CD4-positive, alpha-beta memory T cell (primary cell): Measurements from ENCODE around the gene EEFSEC. TPM values are rescaled to one million over a fixed set of nuclear protein-coding genes. Genes with fewer than 3 reads are reported as not detected.

ENCODE experiments used
- CTCF ChIA-PET: fragments of 350-600 bp; sonication (Branson Sonifier 250); formaldehyde crosslinking; loops from one replicate; lab custom pipeline; 2021; ENCODE audit warnings: inconsistent platforms; ENCODE audit not compliant: partially characterized antibody; lab: Charles Lee
- POLR2A ChIA-PET: fragments of 350-600 bp; sonication (Branson Sonifier 250); formaldehyde crosslinking; loops from one replicate; lab custom pipeline; 2021; ENCODE audit not compliant: partially characterized antibody; lab: Charles Lee
- DNase-seq, 5 donors: peaks; one replicate each; pipeline versions ENCODE4 v3.0.0 to v3.0.0-alpha.2; 2020 to 2022; ENCODE audit warnings: mixed read lengths in 1 of 5
- H3K27ac ChIP-seq: one replicate; pipeline ENCODE4 v1.7.0; 2013; ENCODE audit warnings: low read depth, low read length
- H3K27me3 ChIP-seq: 2 replicates; pipeline ENCODE4 v1.7.0; 2013; ENCODE audit warnings: mild to moderate bottlenecking, low read length, moderate library complexity; ENCODE audit not compliant: insufficient read depth
- H3K36me3 ChIP-seq: 2 replicates; pipeline ENCODE4 v1.7.0; 2013; ENCODE audit warnings: mild to moderate bottlenecking, low read length, moderate library complexity; ENCODE audit not compliant: insufficient read depth
- H3K4me1 ChIP-seq: 2 replicates; pipeline ENCODE4 v1.7.0; 2013; ENCODE audit warnings: mild to moderate bottlenecking, low read length, moderate library complexity; ENCODE audit not compliant: insufficient read depth
- H3K4me3 ChIP-seq, 2 donors: one replicate each; pipeline ENCODE4 v1.7.0; 2013; ENCODE audit warnings: low read length in 2 of 2, mild to moderate bottlenecking in 1 of 2
- H3K9me3 ChIP-seq, 2 donors: one replicate each; pipeline ENCODE4 v1.7.0; 2013; ENCODE audit warnings: low read length in 2 of 2, control low read depth in 1 of 2; ENCODE audit not compliant: control insufficient read depth in 1 of 2
- H3K27ac Mint-ChIP-seq, 7 donors: one replicate each; pipeline ENCODE4 v1.8.0; 2020 to 2021; ENCODE audit warnings: mixed read lengths in 7 of 7, mild to moderate bottlenecking in 6 of 7, inconsistent platforms in 3 of 7, moderate library complexity in 3 of 7
- H3K27me3 Mint-ChIP-seq, 2 donors: one replicate each; pipeline ENCODE4 v1.8.0; 2020 to 2021; ENCODE audit warnings: mixed read lengths in 2 of 2
- H3K36me3 Mint-ChIP-seq, 2 donors: one replicate each; pipeline ENCODE4 v1.8.0; 2020 to 2021; ENCODE audit warnings: mixed read lengths in 2 of 2, inconsistent platforms in 1 of 2, mild to moderate bottlenecking in 1 of 2
- H3K4me1 Mint-ChIP-seq, 4 donors: one replicate each; pipeline ENCODE4 v1.8.0; 2020 to 2021; ENCODE audit warnings: mixed read lengths in 4 of 4, mild to moderate bottlenecking in 1 of 4
- H3K4me3 Mint-ChIP-seq, 8 donors: one replicate each; pipeline ENCODE4 v1.8.0; 2020 to 2021; ENCODE audit warnings: mixed read lengths in 8 of 8, mild to moderate bottlenecking in 7 of 8, moderate library complexity in 6 of 8, inconsistent platforms in 3 of 8
- H3K9me3 Mint-ChIP-seq, 8 donors: one replicate each; pipeline ENCODE4 v1.8.0; 2020 to 2021; ENCODE audit warnings: mixed read lengths in 8 of 8, mild to moderate bottlenecking in 5 of 8, inconsistent platforms in 3 of 8, moderate library complexity in 1 of 8
- intact Hi-C: fragments of 100-400 bp; cut with micrococcal nuclease; formaldehyde crosslinking; loops from one replicate; pipeline ENCODE4 v1.15.1; 2023
- polyA plus RNA-seq, 2 donors: library from polyadenylated mRNA; unstranded; fragments of 300-500 nt; fragmentation: Illumina TruSeq; gene quantifications; one replicate each; pipeline ENCODE4 v1.2.3, GENCODE V29; 2021
- total RNA-seq, 2 experiments: library from RNA; stranded (reverse); gene quantifications; one replicate each; pipeline ENCODE4 v1.2.3, GENCODE V29; 2021

EEFSEC gene
- total and polyA plus RNA-seq, 4 experiments from 2014 or later = 14.0 to 24.9 (median 17.1) TPM

GRCh38 chr3:128214056-128214455 lies 60.8 kb downstream of the EEFSEC start:
- CTCF ChIA-PET = interaction anchor here (1.6 kb wide), 1 partner anchor 12 kb away, joined by 3 read pairs; no protein-coding TSS in a partner anchor
- no peaks in the 10 kb centered on the region for H3K27me3 ChIP-seq
- no peaks in the 10 kb centered on the region for H3K9me3 ChIP-seq
- Mint-ChIP-seq H3K27me3 (no peaks in the 10 kb centered on the region), H3K36me3 (peaks cover 7 to 17% of the 10 kb centered on the region in 2 donors), H3K9me3 (peaks cover 0 to 3% (median 0%) of the 10 kb centered on the region in 8 donors), H3K27ac (no peak overlapping the region), H3K4me3 (no peak overlapping the region), H3K4me1 (peaks cover 0 to 10% (median 3%) of the 10 kb centered on the region in 4 donors)
- H3K4me3 ChIP-seq = no peak overlapping the region
- H3K36me3 ChIP-seq = no peaks in the 10 kb centered on the region
- no peaks in the 10 kb centered on the region for H3K4me1 ChIP-seq
- no peak for DNase-seq
- POLR2A ChIA-PET = no interaction called here
- intact Hi-C loops = no loop called here
- no peak overlapping the region for H3K27ac ChIP-seq

GRCh38 chr3:128215290-128215689 lies 62.0 kb downstream of the EEFSEC start:
- peaks cover 0 to 8% (median 3%) of the 10 kb centered on the region in 4 donors for H3K4me1 Mint-ChIP-seq
- no peaks in the 10 kb centered on the region for H3K4me1 ChIP-seq
- no peak overlapping the region for H3K27ac ChIP-seq
- H3K36me3 Mint-ChIP-seq = peaks cover 16 to 27% of the 10 kb centered on the region in 2 donors
- POLR2A ChIA-PET = no interaction called here
- intact Hi-C loops = no loop called here
- no peaks in the 10 kb centered on the region for H3K36me3 ChIP-seq
- peak overlapping the region in 1 of 7 donors; percentile 69 for H3K27ac Mint-ChIP-seq
- H3K4me3 Mint-ChIP-seq = no peak overlapping the region
- CTCF ChIA-PET = interaction anchor here (1.2 kb wide), 1 partner anchor 11 kb away, joined by 3 read pairs; no protein-coding TSS in a partner anchor
- H3K4me3 ChIP-seq = no peak overlapping the region
- H3K27me3 ChIP-seq = no peaks in the 10 kb centered on the region
- no peak for DNase-seq
- no peaks in the 10 kb centered on the region for H3K9me3 ChIP-seq
- H3K27me3 Mint-ChIP-seq = no peaks in the 10 kb centered on the region
- H3K9me3 Mint-ChIP-seq = peaks cover 0 to 3% (median 0%) of the 10 kb centered on the region in 8 donors

- Histone ChIP-seq H3K36me3 (no peaks in the 10 kb centered on the region), H3K4me3 (no peak overlapping the region), H3K27ac (no peak overlapping the region), H3K27me3 (no peaks in the 10 kb centered on the region), H3K9me3 (no peaks in the 10 kb centered on the region), H3K4me1 (no peaks in the 10 kb centered on the region)
- peaks cover 21 to 34% of the 10 kb centered on the region in 2 donors for H3K36me3 Mint-ChIP-seq
- no peaks in the 10 kb centered on the region for H3K27me3 Mint-ChIP-seq
- H3K4me3 Mint-ChIP-seq = no peak overlapping the region
- peaks cover 0 to 6% (median 3%) of the 10 kb centered on the region in 8 donors for H3K9me3 Mint-ChIP-seq
- H3K4me1 Mint-ChIP-seq = peaks cover 0 to 8% (median 3%) of the 10 kb centered on the region in 4 donors
- no peak overlapping the region for H3K27ac Mint-ChIP-seq
- intact Hi-C loops = no loop called here
- ChIA-PET POLR2A (no interaction called here), CTCF (interaction anchor here (1.2 kb wide), 1 partner anchor 10 kb away, joined by 3 read pairs; no protein-coding TSS in a partner anchor)
- no peak for DNase-seq
Measured at GRCh38 chr3:128215800-128216495, 62.7 kb downstream of the EEFSEC start.

- H3K27ac Mint-ChIP-seq = peak overlapping the region in 1 of 7 donors; percentile 19
- peaks cover 0 to 8% (median 3%) of the 10 kb centered on the region in 4 donors for H3K4me1 Mint-ChIP-seq
- H3K9me3 Mint-ChIP-seq = peaks cover 2 to 18% (median 14%) of the 10 kb centered on the region in 8 donors
- intact Hi-C loops = no loop called here
- Histone ChIP-seq H3K4me1 (no peaks in the 10 kb centered on the region), H3K36me3 (no peaks in the 10 kb centered on the region), H3K27me3 (no peaks in the 10 kb centered on the region), H3K27ac (no peak overlapping the region), H3K4me3 (no peak overlapping the region), H3K9me3 (peaks cover 0 to 6% of the 10 kb centered on the region in 2 donors)
- no peak overlapping the region for H3K4me3 Mint-ChIP-seq
- ChIA-PET CTCF (interaction anchor here (1.4 kb wide), 1 partner anchor 8 kb away, joined by 5 read pairs; no protein-coding TSS in a partner anchor), POLR2A (no interaction called here)
- H3K36me3 Mint-ChIP-seq = peaks cover 26 to 42% of the 10 kb centered on the region in 2 donors
- H3K27me3 Mint-ChIP-seq = no peaks in the 10 kb centered on the region
- DNase-seq = no peak
Measured at GRCh38 chr3:128217702-128218547, 64.6 kb downstream of the EEFSEC start.

GRCh38 chr3:128218548-128219257 lies 65.4 kb downstream of the EEFSEC start:
- H3K9me3 ChIP-seq = peaks cover 0 to 8% of the 10 kb centered on the region in 2 donors
- no peak for DNase-seq
- ChIA-PET CTCF (interaction anchor here (1.4 kb wide), 1 partner anchor 8 kb away, joined by 5 read pairs; no protein-coding TSS in a partner anchor), POLR2A (interaction anchor here (1.3 kb wide), 1 partner anchor 11 kb away, joined by 3 read pairs; no protein-coding TSS in a partner anchor)
- H3K27me3 ChIP-seq = no peaks in the 10 kb centered on the region
- Mint-ChIP-seq H3K36me3 (peaks cover 29 to 46% of the 10 kb centered on the region in 2 donors), H3K9me3 (peaks cover 3 to 26% (median 18%) of the 10 kb centered on the region in 8 donors), H3K4me3 (no peak overlapping the region), H3K27me3 (no peaks in the 10 kb centered on the region), H3K4me1 (peaks cover 0 to 8% (median 3%) of the 10 kb centered on the region in 4 donors), H3K27ac (no peak overlapping the region)
- no peaks in the 10 kb centered on the region for H3K4me1 ChIP-seq
- H3K27ac ChIP-seq = no peak overlapping the region
- intact Hi-C loops = no loop called here
- H3K36me3 ChIP-seq = no peaks in the 10 kb centered on the region
- H3K4me3 ChIP-seq = no peak overlapping the region

GRCh38 chr3:128221328-128221727 lies 68.0 kb downstream of the EEFSEC start:
- Mint-ChIP-seq H3K4me1 (peaks cover 0 to 5% (median 3%) of the 10 kb centered on the region in 4 donors), H3K36me3 (peaks cover 34 to 48% of the 10 kb centered on the region in 2 donors), H3K4me3 (no peak overlapping the region), H3K27ac (no peak overlapping the region), H3K27me3 (no peaks in the 10 kb centered on the region), H3K9me3 (peaks cover 3 to 32% (median 19%) of the 10 kb centered on the region in 8 donors)
- Histone ChIP-seq H3K9me3 (peaks cover 0 to 8% of the 10 kb centered on the region in 2 donors), H3K36me3 (no peaks in the 10 kb centered on the region), H3K4me3 (no peak overlapping the region), H3K27ac (no peak overlapping the region), H3K27me3 (no peaks in the 10 kb centered on the region), H3K4me1 (no peaks in the 10 kb centered on the region)
- POLR2A ChIA-PET = no interaction called here
- intact Hi-C loops = no loop called here
- CTCF ChIA-PET = no interaction called here
- no peak for DNase-seq
